ENCODE results near the gene DENND2D. TPM values are rescaled to one million over a fixed set of nuclear protein-coding genes. Genes with fewer than 3 reads are reported as not detected.

The DENND2D gene
- total and polyA plus RNA-seq, 8 donors = 8.0 to 30.4 (median 19.5) TPM

GRCh38 chr1:111225717-111226400, 25.4 kb upstream of the DENND2D start:
- no peak overlapping the region for H3K27ac ChIP-seq
- TF ChIP-seq CTCF (IDR thresholded peaks at IDR 0.05) = no peak
- H3K4me1 ChIP-seq = peaks cover 0 to 12% (median 7%) of the 10 kb centered on the region in 3 donors
- H3K36me3 ChIP-seq = no peaks in the 10 kb centered on the region
- H3K4me3 ChIP-seq = no peak overlapping the region
- intact Hi-C loops (cut with DNase I) = loop anchor here in 1 of 3 donors (10.0 kb wide), 1 partner anchor 539 kb away; no protein-coding TSS in a partner anchor
- no peaks in the 10 kb centered on the region for H3K9me3 ChIP-seq
- DNase-seq (no peak), FAIRE-seq (no peak), ATAC-seq (no peak)
- WGBS, 2 donors = 36 to 57% methylated on average over 6 of the region's 6 CpGs
- no peaks in the 10 kb centered on the region for H3K27me3 ChIP-seq

GRCh38 chr1:111225091-111225490, 24.6 kb upstream of the DENND2D start:
- H3K27me3 ChIP-seq = no peaks in the 10 kb centered on the region
- no peak for TF ChIP-seq CTCF (IDR thresholded peaks at IDR 0.05)
- intact Hi-C loops (cut with DNase I) = loop anchor here in 1 of 3 donors (10.0 kb wide), 1 partner anchor 540 kb away; no protein-coding TSS in a partner anchor
- H3K27ac ChIP-seq = no peak overlapping the region
- H3K9me3 ChIP-seq = no peaks in the 10 kb centered on the region
- no peak for DNase-seq
- H3K36me3 ChIP-seq = no peaks in the 10 kb centered on the region
- no peak for FAIRE-seq
- no peak overlapping the region for H3K4me3 ChIP-seq
- ATAC-seq = no peak
- peaks cover 0 to 12% (median 7%) of the 10 kb centered on the region in 3 donors for H3K4me1 ChIP-seq

- Histone ChIP-seq H3K4me1 (peaks cover 0 to 11% (median 7%) of the 10 kb centered on the region in 3 donors), H3K9me3 (no peaks in the 10 kb centered on the region), H3K27ac (no peak overlapping the region), H3K36me3 (no peaks in the 10 kb centered on the region), H3K4me3 (no peak overlapping the region), H3K27me3 (no peaks in the 10 kb centered on the region)
- ATAC-seq (no peak), DNase-seq (no peak), FAIRE-seq (no peak)
- no peak for TF ChIP-seq CTCF (IDR thresholded peaks at IDR 0.05)
- 68 to 74% methylated on average over 6 of the region's 6 CpGs for WGBS, 2 donors
- intact Hi-C loops (cut with DNase I) = loop anchor here in 2 of 3 donors (5.0 to 10.0 kb wide), 2 partner anchors 179 to 542 kb away; no protein-coding TSS in a partner anchor
Measured at GRCh38 chr1:111223126-111223685, 22.8 kb upstream of the DENND2D start.

GRCh38 chr1:111222308-111223125, 22.1 kb upstream of the DENND2D start:
- ATAC-seq = peak; percentile 89 to 96 (median 92)
- intact Hi-C loops (cut with DNase I) = loop anchor here in 2 of 3 donors (5.0 to 10.0 kb wide), 2 partner anchors 180 to 542 kb away; no protein-coding TSS in a partner anchor
- peaks cover 0 to 8% (median 7%) of the 10 kb centered on the region in 3 donors for H3K4me1 ChIP-seq
- 18 to 21% methylated on average over 10 of the region's 10 CpGs for WGBS, 2 donors
- H3K36me3 ChIP-seq = no peaks in the 10 kb centered on the region
- TF ChIP-seq CTCF (IDR thresholded peaks at IDR 0.05) = peak; percentile 71 to 86 (median 77)
- no peak overlapping the region for H3K4me3 ChIP-seq
- no peaks in the 10 kb centered on the region for H3K9me3 ChIP-seq
- H3K27me3 ChIP-seq = no peaks in the 10 kb centered on the region
- FAIRE-seq = no peak
- H3K27ac ChIP-seq = no peak overlapping the region
- DNase-seq = peak; percentile 40 to 88 (median 81)

Data from pancreas (tissue), 10 donors.